ENCODE measurements around the gene MID1. TPM values are rescaled to one million over a fixed set of nuclear protein-coding genes. Genes with fewer than 3 reads are reported as not detected.
A peak's percentile ranks its signal among the peaks of the same experiment; 100 is the strongest.

The MID1 gene, protein sequence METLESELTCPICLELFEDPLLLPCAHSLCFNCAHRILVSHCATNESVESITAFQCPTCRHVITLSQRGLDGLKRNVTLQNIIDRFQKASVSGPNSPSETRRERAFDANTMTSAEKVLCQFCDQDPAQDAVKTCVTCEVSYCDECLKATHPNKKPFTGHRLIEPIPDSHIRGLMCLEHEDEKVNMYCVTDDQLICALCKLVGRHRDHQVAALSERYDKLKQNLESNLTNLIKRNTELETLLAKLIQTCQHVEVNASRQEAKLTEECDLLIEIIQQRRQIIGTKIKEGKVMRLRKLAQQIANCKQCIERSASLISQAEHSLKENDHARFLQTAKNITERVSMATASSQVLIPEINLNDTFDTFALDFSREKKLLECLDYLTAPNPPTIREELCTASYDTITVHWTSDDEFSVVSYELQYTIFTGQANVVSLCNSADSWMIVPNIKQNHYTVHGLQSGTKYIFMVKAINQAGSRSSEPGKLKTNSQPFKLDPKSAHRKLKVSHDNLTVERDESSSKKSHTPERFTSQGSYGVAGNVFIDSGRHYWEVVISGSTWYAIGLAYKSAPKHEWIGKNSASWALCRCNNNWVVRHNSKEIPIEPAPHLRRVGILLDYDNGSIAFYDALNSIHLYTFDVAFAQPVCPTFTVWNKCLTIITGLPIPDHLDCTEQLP
- 41.2 and 63.9 TPM in 2 replicates for total RNA-seq
- 34.6 and 56.1 TPM in 2 replicates for polyA plus RNA-seq

GRCh38 chrX:10620121-10620699 lies at the start of gene MID1:
MID1 (minus strand) TSS chrX:10620585; CDS start chrX:10567547, 53,038 bp downstream.
- peak; percentile 87 for DNase-seq (ENCODE audit: low read depth in 1 of 2, low spot score in 1 of 2)
- H3K9me3 ChIP-seq (ENCODE audit: low read depth), result no peaks in the 10 kb centered on the region
- no peak for TF ChIP-seq CTCF (IDR thresholded peaks at IDR 0.05; ENCODE audit: low read depth, low read length)
- no peaks in the 10 kb centered on the region for H3K36me3 ChIP-seq
- peak within 1 kb of the TSS; percentile 46 for H3K4me3 ChIP-seq
- H3K27ac ChIP-seq, result peak within 1 kb of the TSS; percentile 89
- H3K4me1 ChIP-seq (ENCODE audit: low read depth), result no peaks in the 10 kb centered on the region
- H3K27me3 ChIP-seq, result no peaks in the 10 kb centered on the region

DNA sequence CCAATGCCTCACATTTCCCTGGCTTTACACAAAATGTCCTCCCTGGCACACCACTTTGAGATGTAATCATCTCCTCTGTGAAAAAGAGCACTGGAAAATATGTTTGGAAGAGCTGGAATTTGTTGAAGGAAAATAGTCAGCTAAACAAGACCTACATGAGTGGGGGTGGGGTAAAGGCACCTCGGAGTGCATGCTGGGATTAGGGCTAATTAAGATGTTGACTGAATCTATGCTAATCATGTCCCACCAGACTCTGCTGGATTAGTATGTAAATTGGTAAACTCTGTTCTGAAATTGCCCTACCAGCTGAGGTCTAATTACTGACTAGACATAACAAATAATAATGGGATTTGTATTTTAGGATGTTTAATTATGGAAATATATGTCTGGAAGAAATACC lies 46.8 kb upstream of the MID1 start:
- Histone ChIP-seq H3K9me3 (ENCODE audit: low read depth) (no peaks in the 10 kb centered on the region), H3K27ac (no peak overlapping the region), H3K4me3 (no peak overlapping the region), H3K36me3 (no peaks in the 10 kb centered on the region), H3K4me1 (ENCODE audit: low read depth) (no peaks in the 10 kb centered on the region), H3K27me3 (no peaks in the 10 kb centered on the region)
- no peak for TF ChIP-seq CTCF (IDR thresholded peaks at IDR 0.05; ENCODE audit: low read depth, low read length)
- no peak for DNase-seq (ENCODE audit: low read depth in 1 of 2, low spot score in 1 of 2)

DNA sequence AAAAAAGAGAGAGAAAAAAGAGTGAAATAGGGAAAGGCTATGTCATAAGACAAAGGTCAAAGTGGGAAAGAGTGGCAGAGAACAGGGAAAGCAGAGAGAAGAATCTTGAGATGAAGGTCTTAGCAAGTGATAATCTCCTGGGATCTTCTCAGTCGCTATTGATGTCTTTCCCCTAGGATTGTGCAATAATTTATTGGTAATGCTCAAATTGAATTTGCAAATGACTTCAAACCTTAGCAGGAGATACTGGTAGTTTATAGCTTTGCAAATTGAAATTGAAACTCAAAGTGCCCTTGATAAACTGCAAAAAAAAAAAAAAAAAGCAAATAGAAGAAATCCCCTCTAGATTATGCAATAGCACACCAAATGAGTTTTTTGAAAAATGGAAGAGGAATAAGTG lies 45.7 kb upstream of the MID1 start:
- Histone ChIP-seq H3K36me3 (no peaks in the 10 kb centered on the region), H3K27me3 (no peaks in the 10 kb centered on the region), H3K4me3 (no peak overlapping the region), H3K4me1 (ENCODE audit: low read depth) (no peaks in the 10 kb centered on the region), H3K9me3 (ENCODE audit: low read depth) (no peaks in the 10 kb centered on the region), H3K27ac (no peak overlapping the region)
- no peak for TF ChIP-seq CTCF (IDR thresholded peaks at IDR 0.05; ENCODE audit: low read depth, low read length)
- no peak for DNase-seq (ENCODE audit: low read depth in 1 of 2, low spot score in 1 of 2)

DNA sequence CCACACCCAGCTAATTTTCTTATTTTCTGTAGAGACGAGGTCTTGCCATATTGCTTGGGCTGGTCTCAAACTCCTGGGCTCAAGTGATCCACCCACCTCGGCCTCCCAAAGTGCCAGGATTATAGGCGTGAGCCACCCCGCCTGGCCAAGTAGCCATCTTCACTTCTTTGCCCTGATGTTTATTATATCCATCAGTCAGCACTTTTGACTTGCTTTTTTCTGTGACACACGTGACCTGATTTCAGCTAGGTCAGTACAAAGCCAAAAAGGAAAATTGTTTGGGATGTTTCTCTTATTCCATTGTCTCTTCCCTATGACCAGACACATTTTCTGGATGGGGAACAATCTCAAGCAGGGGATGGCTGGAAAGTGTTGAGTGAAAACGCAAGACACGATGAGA lies 45.3 kb upstream of the MID1 start:
- Histone ChIP-seq H3K4me1 (ENCODE audit: low read depth) (no peaks in the 10 kb centered on the region), H3K9me3 (ENCODE audit: low read depth) (no peaks in the 10 kb centered on the region), H3K36me3 (no peaks in the 10 kb centered on the region), H3K27me3 (no peaks in the 10 kb centered on the region), H3K27ac (no peak overlapping the region), H3K4me3 (no peak overlapping the region)
- no peak for TF ChIP-seq CTCF (IDR thresholded peaks at IDR 0.05; ENCODE audit: low read depth, low read length)
- DNase-seq (ENCODE audit: low read depth in 1 of 2, low spot score in 1 of 2), result no peak

- no peak for TF ChIP-seq CTCF (IDR thresholded peaks at IDR 0.05; ENCODE audit: low read depth, low read length)
- H3K4me1 ChIP-seq (ENCODE audit: low read depth), result no peaks in the 10 kb centered on the region
- no peak overlapping the region for H3K27ac ChIP-seq
- no peaks in the 10 kb centered on the region for H3K27me3 ChIP-seq
- H3K4me3 ChIP-seq, result no peak overlapping the region
- DNase-seq (ENCODE audit: low read depth in 1 of 2, low spot score in 1 of 2), result no peak
- no peaks in the 10 kb centered on the region for H3K9me3 ChIP-seq (ENCODE audit: low read depth)
- H3K36me3 ChIP-seq, result no peaks in the 10 kb centered on the region
Measured at GRCh38 chrX:10660171-10660570, 39.8 kb upstream of the MID1 start.

Data from cardiac muscle cell (in vitro differentiated cells and primary cell).